H9 (cell line): ENCODE results near the gene GDPGP1. TPM values are rescaled to one million over a fixed set of nuclear protein-coding genes. Genes with fewer than 3 reads are reported as not detected.
A peak's percentile ranks its signal among the peaks of the same experiment; 100 is the strongest.

Experiments used
- DNase-seq: peaks from one replicate; pipeline ENCODE4 v3.0.0-alpha.2; 2017
- H2AFZ ChIP-seq: one replicate; pipeline ENCODE4 v1.6.1; 2013; ENCODE audit warnings: mild to moderate bottlenecking, low read length, control low read depth, moderate library complexity
- H2AK5ac ChIP-seq: 2 replicates; pipeline ENCODE4 v1.6.1; 2013; ENCODE audit warnings: low read length, control low read depth, mixed read lengths; ENCODE audit not compliant: insufficient read length
- H2BK120ac ChIP-seq: one replicate; pipeline ENCODE4 v1.6.1; 2013; ENCODE audit warnings: low read depth, mild to moderate bottlenecking, low read length, control low read depth, inconsistent platforms; ENCODE audit not compliant: poor library complexity, severe bottlenecking
- H2BK12ac ChIP-seq: 2 replicates; pipeline ENCODE4 v1.6.1; 2013; ENCODE audit warnings: low read length, control low read depth, mixed read lengths, low read depth; ENCODE audit not compliant: insufficient read length
- H2BK15ac ChIP-seq: 2 replicates; pipeline ENCODE4 v1.6.1; 2013; ENCODE audit warnings: low read depth, low read length, control low read depth
- H2BK20ac ChIP-seq: one replicate; pipeline ENCODE4 v1.6.1; 2013; ENCODE audit warnings: low read depth, mild to moderate bottlenecking, low read length, control low read depth, inconsistent platforms; ENCODE audit not compliant: poor library complexity, severe bottlenecking
- H2BK5ac ChIP-seq: 2 replicates; pipeline ENCODE4 v1.6.1; 2013; ENCODE audit warnings: low read length, control low read depth, mixed read lengths; ENCODE audit not compliant: insufficient read length
- H3K14ac ChIP-seq: 2 replicates; pipeline ENCODE4 v1.6.1; 2013; ENCODE audit warnings: low read length, control low read depth; ENCODE audit not compliant: insufficient read depth
- H3K18ac ChIP-seq: 2 replicates; pipeline ENCODE4 v1.6.1; 2013; ENCODE audit warnings: low read depth, mild to moderate bottlenecking, mixed read lengths, low read length, control low read depth; ENCODE audit not compliant: insufficient read length
- H3K23ac ChIP-seq: 2 replicates; pipeline ENCODE4 v1.6.1; 2013; ENCODE audit warnings: low read length, control low read depth, mixed read lengths, low read depth; ENCODE audit not compliant: insufficient read length
- H3K23me2 ChIP-seq: 2 replicates; pipeline ENCODE4 v1.6.1; 2013; ENCODE audit warnings: low read depth, mild to moderate bottlenecking, mixed read lengths, low read length, control low read depth; ENCODE audit not compliant: insufficient read length, poor library complexity, severe bottlenecking
- H3K27ac ChIP-seq: 2 replicates; pipeline ENCODE4 v1.5.1; 2013; ENCODE audit warnings: low read length, control low read depth, mixed read lengths, low read depth; ENCODE audit not compliant: insufficient read length
- H3K27me3 ChIP-seq: 2 replicates; pipeline ENCODE4 v1.6.1; 2013; ENCODE audit warnings: low read length, control low read depth, inconsistent platforms; ENCODE audit not compliant: insufficient read depth
- H3K4ac ChIP-seq: 2 replicates; pipeline ENCODE4 v1.6.1; 2013; ENCODE audit warnings: low read depth, mild to moderate bottlenecking, control low read depth, inconsistent platforms, low read length, moderate library complexity
- H3K4me1 ChIP-seq: 2 replicates; pipeline ENCODE4 v1.6.1; 2013; ENCODE audit warnings: low read length, control low read depth, inconsistent platforms; ENCODE audit not compliant: insufficient read depth
- H3K4me2 ChIP-seq: 2 replicates; pipeline ENCODE4 v1.6.1; 2013; ENCODE audit warnings: low read length, control low read depth, mixed read lengths; ENCODE audit not compliant: insufficient read length, insufficient read depth
- H3K56ac ChIP-seq: 2 replicates; pipeline ENCODE4 v1.6.1; 2013; ENCODE audit warnings: low read depth, mild to moderate bottlenecking, mixed read lengths, low read length, control low read depth; ENCODE audit not compliant: insufficient read length
- H3K79me1 ChIP-seq: 2 replicates; pipeline ENCODE4 v1.6.1; 2013; ENCODE audit warnings: low read depth, mild to moderate bottlenecking, moderate library complexity, low read length, control low read depth, inconsistent platforms; ENCODE audit not compliant: insufficient read depth, poor library complexity, severe bottlenecking
- H3K79me2 ChIP-seq: 2 replicates; pipeline ENCODE4 v1.6.1; 2013; ENCODE audit warnings: low read length, control low read depth, inconsistent platforms; ENCODE audit not compliant: insufficient read depth
- H3K9ac ChIP-seq: 2 replicates; pipeline ENCODE4 v1.6.1; 2013; ENCODE audit warnings: low read length, control low read depth, mixed read lengths; ENCODE audit not compliant: insufficient read length; ENCODE audit errors: extremely low read depth
- H3K9me3 ChIP-seq: one replicate; pipeline ENCODE4 v1.6.1; 2013; ENCODE audit warnings: low read depth, low read length, inconsistent platforms; ENCODE audit not compliant: control insufficient read depth
- H3T11ph ChIP-seq: one replicate; pipeline ENCODE4 v1.6.1; 2013; ENCODE audit warnings: mild to moderate bottlenecking, low read length, control low read depth, inconsistent platforms
- H4K20me1 ChIP-seq: one replicate; pipeline ENCODE4 v1.6.1; 2013; ENCODE audit not compliant: control insufficient read depth, insufficient read length, insufficient read depth
- H4K5ac ChIP-seq: 2 replicates; pipeline ENCODE4 v1.6.1; 2013; ENCODE audit warnings: low read depth, mild to moderate bottlenecking, mixed read lengths, low read length, control low read depth; ENCODE audit not compliant: insufficient read length
- H4K8ac ChIP-seq: replicated peaks from 2 replicates; pipeline ENCODE4 v1.6.1; 2013; ENCODE audit warnings: low read length, control low read depth, mixed read lengths, low read depth; ENCODE audit not compliant: insufficient read length
- H4K91ac ChIP-seq: 2 replicates; pipeline ENCODE4 v1.6.1; 2013; ENCODE audit warnings: low read depth, mild to moderate bottlenecking, moderate library complexity, mixed read lengths, low read length, control low read depth; ENCODE audit not compliant: insufficient read length
- H3K27ac Mint-ChIP-seq, 3 experiments: 2 replicates in 2 of 3; 3 replicates in 1 of 3; pipeline ENCODE4 v1.8.0; 2020 to 2021; ENCODE audit warnings: mixed read lengths in 3 of 3, mild to moderate bottlenecking in 1 of 3, moderate library complexity in 1 of 3
- H3K27me3 Mint-ChIP-seq: 2 replicates; pipeline ENCODE4 v1.8.0; 2021; ENCODE audit warnings: low read depth, mild to moderate bottlenecking, moderate library complexity, mixed read lengths
- H3K36me3 Mint-ChIP-seq, 3 experiments: 2 replicates in 2 of 3; 3 replicates in 1 of 3; pipeline ENCODE4 v1.8.0; 2020 to 2021; ENCODE audit warnings: low read depth in 3 of 3, mixed read lengths in 3 of 3; ENCODE audit not compliant: insufficient read depth in 1 of 3
- H3K4me1 Mint-ChIP-seq, 2 experiments: 2 replicates each; pipeline ENCODE4 v1.8.0; 2020; ENCODE audit warnings: mixed read lengths in 2 of 2
- H3K4me3 Mint-ChIP-seq, 2 experiments: 2 replicates in 1 of 2; 3 replicates in 1 of 2; pipeline ENCODE4 v1.8.0; 2020 to 2021; ENCODE audit warnings: mild to moderate bottlenecking in 2 of 2, mixed read lengths in 2 of 2, moderate library complexity in 1 of 2
- H3K9me3 Mint-ChIP-seq, 2 experiments: 2 replicates in 1 of 2; 3 replicates in 1 of 2; pipeline ENCODE4 v1.8.0; 2020; ENCODE audit warnings: mild to moderate bottlenecking in 2 of 2, mixed read lengths in 2 of 2, moderate library complexity in 1 of 2
- CTCF ChIP-seq: fragments of 200-600 bp; sonication (generic); conservative IDR thresholded peaks from 3 replicates; pipeline ENCODE4 v1.8.0; 2021; ENCODE audit warnings: antibody characterized with exemption, mild to moderate bottlenecking
- WGBS: extraction: QIAGEN DNeasy Blood & Tissue Kit; methylation state at CpG from one replicate; pipeline ENCODE4 v1.1.7; 2013; ENCODE audit warnings: missing lambda C conversion rate, low lambda C conversion rate, mixed read lengths; ENCODE audit not compliant: insufficient read length; ENCODE audit errors: extremely low coverage; 5-methylcytosine and 5-hydroxymethylcytosine counted together
- total RNA-seq: library from RNA; stranded (reverse); gene quantifications from 2 replicates; pipeline ENCODE4 v1.2.1, GENCODE V29; 2021

Gene GDPGP1
- total RNA-seq, 1 experiment from 2014 or later: 6.7 TPM

- no peak overlapping the region for H2AFZ ChIP-seq
- H3T11ph ChIP-seq: no peak overlapping the region
- H4K20me1 ChIP-seq: no peaks in the 10 kb centered on the region
- no peaks in the 10 kb centered on the region for H3K9me3 Mint-ChIP-seq
- no peak overlapping the region for H4K5ac ChIP-seq
- H3K79me1 ChIP-seq: no peaks in the 10 kb centered on the region
- peak overlapping the region in 2 of 3 experiments; percentile 36 to 55; a peak in 4 of 7 replicates for H3K27ac Mint-ChIP-seq
- no peak overlapping the region for H3K14ac ChIP-seq
- no peak overlapping the region for H2BK5ac ChIP-seq
- DNase-seq: no peak
- H3K79me2 ChIP-seq: peaks cover 3% of the 10 kb centered on the region; the same call in 1 of the 2 replicates
- H3K4me1 Mint-ChIP-seq: peaks cover 8 to 16% of the 10 kb centered on the region in 2 experiments
- no peak overlapping the region for H3K18ac ChIP-seq
- no peak overlapping the region for H2BK20ac ChIP-seq
- H3K4me1 ChIP-seq: no peaks in the 10 kb centered on the region
- no peak overlapping the region for H3K56ac ChIP-seq
- H3K23me2 ChIP-seq: peaks cover 4% of the 10 kb centered on the region
- H3K27me3 ChIP-seq: no peaks in the 10 kb centered on the region
- peaks cover 11 to 22% (median 17%) of the 10 kb centered on the region in 3 experiments; a peak in 5 of 7 replicates for H3K36me3 Mint-ChIP-seq
- no peak overlapping the region for H2AK5ac ChIP-seq
- no CpG with 5 or more reads among the region's 9 CpGs for WGBS
- no peak overlapping the region for H3K23ac ChIP-seq
- H3K27ac ChIP-seq: no peak overlapping the region
- no peak overlapping the region for H2BK120ac ChIP-seq
- H3K4me3 Mint-ChIP-seq: no peak overlapping the region
- H2BK15ac ChIP-seq: no peak overlapping the region
- no peaks in the 10 kb centered on the region for H3K9me3 ChIP-seq
- H2BK12ac ChIP-seq: no peak overlapping the region
- no peak for TF ChIP-seq CTCF
- no peak overlapping the region for H3K4me2 ChIP-seq
- H4K91ac ChIP-seq: no peak overlapping the region
- no peak overlapping the region for H3K9ac ChIP-seq
- H3K4ac ChIP-seq: no peak overlapping the region
- H3K27me3 Mint-ChIP-seq: no peaks in the 10 kb centered on the region
- no peak overlapping the region for H4K8ac ChIP-seq
These were observed 24.4 kb upstream of the GDPGP1 start for GRCh38 chr15:90209591-90209990.
